ENCODE data around the gene SORCS3.

GRCh38 chr10:104795411-104795810 is 154.3 kb downstream of the SORCS3 start:
- no peak for TF ChIP-seq CTCF (conservative IDR thresholded peaks at IDR 0.05; ENCODE audit: low read length)
- no peak for TF ChIP-seq EZH2phosphoT487 (IDR thresholded peaks at IDR 0.05; ENCODE audit: borderline replicate concordance)

All from Loucy (cell line).